PFSK-1 (cell line): Measurements from ENCODE around the gene SCUBE1.

Experiments
- FOXP2 ChIP-seq: optimal IDR thresholded peaks from 2 replicates; pipeline ENCODE3; 2011; ENCODE audit warnings: borderline replicate concordance, control low read depth, inconsistent platforms; ENCODE audit not compliant: insufficient read depth; ENCODE audit errors: extremely low read length, extremely low read depth
- POLR2AphosphoS5 ChIP-seq: IDR thresholded peaks from 2 replicates; pipeline ENCODE4 v1.6.1; 2012; ENCODE audit warnings: low read depth, mild to moderate bottlenecking, control low read depth, low read length, moderate library complexity
- REST ChIP-seq, 2 experiments: IDR thresholded peaks; 2 replicates each; pipeline versions ENCODE4 v1.6.1 to v1.8.0; 2011 to 2012; ENCODE audit warnings: low read depth in 2 of 2, low read length in 2 of 2, control low read depth in 1 of 2, inconsistent platforms in 1 of 2, mild to moderate bottlenecking in 1 of 2, moderate library complexity in 1 of 2; ENCODE audit not compliant: insufficient read depth in 1 of 2
- SIN3A ChIP-seq: IDR thresholded peaks from 2 replicates; pipeline ENCODE4 v1.6.1; 2012; ENCODE audit warnings: mild to moderate bottlenecking, low read length, moderate library complexity, borderline replicate concordance; ENCODE audit not compliant: insufficient read depth
- TAF1 ChIP-seq: IDR thresholded peaks from 2 replicates; pipeline ENCODE4 v1.6.1; 2012; ENCODE audit warnings: low read length, control low read depth, borderline replicate concordance; ENCODE audit not compliant: insufficient read depth

SCUBE1 gene

DNA sequence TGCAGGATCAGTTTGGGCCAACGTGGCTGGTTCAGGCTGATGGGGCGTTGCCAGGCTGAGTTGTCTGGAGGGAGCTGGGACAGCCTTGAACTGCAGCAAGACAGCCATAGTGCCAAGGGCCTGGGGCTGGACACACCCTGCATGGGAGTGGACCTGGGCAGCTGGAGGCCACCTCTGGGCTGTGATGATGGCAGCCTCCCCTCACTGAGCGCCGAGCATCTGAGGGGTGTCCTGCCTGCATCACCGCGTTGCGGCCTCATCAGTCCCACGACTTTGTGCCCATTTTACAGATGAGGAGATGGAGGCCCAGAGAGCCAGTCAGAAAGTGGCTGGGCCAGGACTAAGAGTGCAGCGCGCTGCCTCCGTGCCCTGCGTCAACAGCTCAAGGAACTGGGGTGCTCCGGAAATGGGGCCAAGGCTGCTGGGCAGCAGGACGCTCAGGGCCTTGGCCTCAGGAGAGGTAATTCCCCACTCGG, 192.4 kb downstream of the SCUBE1 start:
- TF ChIP-seq TAF1: no peak
- TF ChIP-seq SIN3A: no peak
- TF ChIP-seq POLR2AphosphoS5: no peak
- no peak for TF ChIP-seq FOXP2
- no peak for TF ChIP-seq REST (IDR thresholded peaks at IDR 0.05; ENCODE audit: insufficient read depth in 1 of 2, low read depth in 2 of 2, low read length in 2 of 2)

DNA sequence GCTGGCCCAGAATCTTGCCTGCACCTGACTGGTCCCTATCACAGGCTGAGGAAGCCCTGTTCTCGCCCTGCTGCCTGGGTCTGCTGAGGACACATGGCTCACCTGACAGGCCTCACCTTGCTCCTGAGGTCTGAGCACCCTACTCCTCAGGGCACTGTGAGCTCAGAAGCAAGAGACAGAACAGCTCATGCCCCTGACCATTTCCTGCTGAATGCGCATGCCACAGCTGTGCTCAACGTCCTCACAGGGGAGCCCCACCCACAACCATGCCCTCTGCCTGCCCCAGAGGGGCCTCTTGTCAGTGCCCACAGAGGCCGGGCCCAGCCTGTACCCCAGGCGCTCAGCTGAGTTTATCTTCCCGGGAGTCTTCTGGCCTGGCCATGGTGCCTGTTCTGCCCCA, 194.6 kb downstream of the SCUBE1 start:
- TF ChIP-seq POLR2AphosphoS5 (no peak), SIN3A (no peak), FOXP2 (no peak), TAF1 (no peak), REST (IDR thresholded peaks at IDR 0.05; ENCODE audit: insufficient read depth in 1 of 2, low read depth in 2 of 2, low read length in 2 of 2) (no peak)

DNA sequence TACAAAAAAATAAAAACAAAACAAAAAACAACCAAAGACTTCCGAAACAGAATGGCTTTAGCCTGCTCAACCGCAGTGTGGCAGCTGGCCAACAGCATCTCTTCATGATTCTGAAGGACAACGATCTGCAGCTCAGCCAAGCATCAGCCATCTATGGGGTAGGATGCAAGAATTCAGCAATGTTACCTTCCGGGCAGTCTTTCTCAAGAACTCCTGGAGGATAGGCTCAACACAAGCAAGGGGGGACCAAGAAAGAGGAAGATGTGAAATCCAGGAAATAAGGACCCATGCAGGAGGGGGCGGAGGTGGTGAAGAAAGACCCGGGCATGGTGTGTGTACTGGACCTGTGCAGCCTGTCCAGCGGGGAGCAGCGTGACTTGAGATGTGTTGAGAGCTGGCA, 195.4 kb downstream of the SCUBE1 start:
- TF ChIP-seq TAF1: no peak
- TF ChIP-seq FOXP2: no peak
- no peak for TF ChIP-seq POLR2AphosphoS5
- no peak for TF ChIP-seq REST (IDR thresholded peaks at IDR 0.05; ENCODE audit: insufficient read depth in 1 of 2, low read depth in 2 of 2, low read length in 2 of 2)
- no peak for TF ChIP-seq SIN3A
